HG02642 (cell line): ENCODE results near the gene UTS2R.
"Not testable (repeated sequence)": the region's sequence is repeated elsewhere in the genome, so short reads cannot be mapped to it uniquely, and the experiment has no call there.

Experiments
- ATAC-seq: cut with Tn5 transposase; IDR thresholded peaks from one replicate; pipeline ENCODE4 v1.9.1; 2021; ENCODE audit warnings: mild to moderate bottlenecking; ENCODE audit not compliant: unreplicated experiment, poor library complexity

Gene UTS2R

GRCh38 chr17:82351254-82351712, 20.3 kb upstream of the UTS2R start:
- ATAC-seq = peak; percentile 44

DNA sequence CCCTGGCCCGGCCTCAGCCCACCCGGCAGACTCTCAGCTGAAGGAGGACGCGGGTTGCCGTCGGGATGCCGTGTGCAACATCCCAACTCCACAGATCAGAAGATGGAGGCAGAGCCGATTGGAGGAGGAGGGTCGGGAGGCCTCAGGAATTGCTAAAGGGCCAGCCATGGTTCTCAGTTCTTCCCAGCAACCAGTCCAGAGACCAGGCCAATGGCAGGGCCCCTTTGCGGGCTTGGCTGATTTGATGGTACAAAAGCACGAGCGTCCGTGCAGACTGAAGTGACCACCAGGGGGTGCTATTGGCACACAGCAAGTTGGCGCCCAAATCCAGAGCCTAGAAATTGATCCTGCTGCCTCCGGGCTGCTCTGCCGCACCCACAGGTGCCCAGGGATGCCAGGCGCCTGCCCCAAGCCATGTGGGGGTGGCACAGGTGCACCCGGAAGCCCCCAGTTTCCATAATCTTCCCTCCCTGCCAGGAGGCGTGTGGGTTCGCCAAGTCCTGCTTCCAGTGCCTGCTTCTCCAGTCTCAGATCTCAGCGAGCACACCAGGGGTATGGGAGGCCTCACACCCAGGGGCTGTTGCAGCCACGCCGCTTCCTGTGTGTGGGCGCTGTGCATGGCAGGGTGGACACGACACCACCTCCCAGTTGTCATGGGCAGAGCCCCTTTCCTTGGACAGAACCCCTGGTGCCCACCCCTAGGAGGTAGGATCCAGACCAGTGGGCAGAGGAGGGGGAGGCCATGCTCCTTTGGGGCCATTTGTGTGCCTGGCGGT, 19.7 kb upstream of the UTS2R start:
- ATAC-seq = peak; percentile 61

- ATAC-seq = no peak
Measured at GRCh38 chr17:82353484-82353883, 18.1 kb upstream of the UTS2R start.

DNA sequence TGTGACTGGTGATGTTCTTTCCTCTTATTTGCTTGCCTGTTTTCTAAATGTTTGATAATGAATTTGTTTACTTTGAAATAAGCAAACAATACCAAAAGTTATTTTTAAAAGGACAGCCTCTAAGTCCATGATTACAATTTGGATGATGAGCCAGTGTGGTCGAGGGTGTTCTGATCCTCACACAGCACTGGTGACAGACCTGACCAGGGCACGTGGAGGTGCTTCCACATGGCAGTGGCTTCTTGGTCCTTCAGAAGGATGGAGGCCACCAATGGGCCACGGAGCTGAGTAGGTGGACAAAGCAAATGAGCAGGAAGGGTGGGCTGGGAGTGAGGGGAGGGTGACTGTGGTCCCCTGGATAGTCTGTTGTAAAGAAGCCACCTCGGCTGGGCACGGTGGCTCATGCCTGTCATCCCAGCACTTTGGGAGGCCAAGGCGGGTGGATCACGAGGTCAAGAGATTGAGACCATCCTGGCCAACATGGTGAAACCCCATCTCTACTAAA, 16.7 kb upstream of the UTS2R start:
- no peak for ATAC-seq

DNA sequence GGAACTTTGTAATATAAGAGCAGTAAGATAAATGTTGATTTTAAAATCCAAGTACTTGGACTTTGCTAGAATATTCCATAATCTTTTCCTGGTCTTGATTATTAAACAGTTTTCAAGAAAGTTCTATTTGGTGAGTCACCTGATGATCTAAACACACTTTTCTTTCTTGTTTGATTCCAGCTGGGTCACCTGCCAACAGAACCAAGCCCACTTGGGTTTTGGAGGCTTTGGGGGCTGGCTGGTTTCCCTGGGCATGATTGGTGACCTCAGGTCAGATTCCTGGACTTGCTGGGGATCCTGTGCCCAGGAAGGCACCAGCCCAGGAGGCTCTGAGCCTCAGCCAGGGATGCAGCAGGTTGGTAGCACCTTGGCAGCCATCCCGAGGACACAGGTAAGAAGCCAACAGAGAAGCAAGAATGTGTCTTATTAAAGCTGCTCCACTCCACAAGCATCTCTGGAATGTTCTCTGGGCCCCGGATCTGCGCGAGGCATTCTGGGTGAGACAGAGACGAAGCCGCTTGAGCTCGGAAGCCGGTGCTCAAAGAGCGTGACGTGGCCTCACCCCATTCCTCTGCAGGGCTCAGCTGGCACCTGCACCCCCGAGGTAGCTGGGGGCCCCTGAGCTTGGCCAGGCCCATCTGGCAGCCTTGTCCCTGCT, 15.7 kb upstream of the UTS2R start:
- ATAC-seq = no peak

DNA sequence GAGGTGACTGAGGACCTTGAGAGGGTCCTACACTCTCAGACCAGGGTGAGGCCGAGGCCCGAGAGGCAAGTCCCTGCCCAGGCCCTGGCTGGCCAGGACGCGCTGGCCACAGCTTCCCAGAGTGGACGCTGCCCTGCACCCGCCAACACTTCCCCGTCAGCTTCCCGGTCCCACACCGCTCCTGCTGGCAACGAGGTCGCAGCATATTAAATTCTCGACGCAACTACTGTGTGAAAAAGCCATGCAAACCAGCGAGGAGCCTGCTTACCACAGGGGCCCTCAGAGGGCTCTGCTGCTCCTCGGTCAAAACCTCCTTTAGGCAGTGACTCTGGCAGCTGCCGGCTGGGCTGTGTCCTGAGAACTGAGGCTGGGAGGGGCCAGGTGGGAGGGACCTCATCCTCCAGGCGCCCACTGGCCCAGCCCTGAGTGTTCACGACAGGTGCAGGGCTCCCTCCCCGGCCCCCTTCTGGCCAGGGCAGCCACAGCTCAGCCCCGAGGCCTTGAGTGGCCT, 14.7 kb upstream of the UTS2R start:
- ATAC-seq = no peak

GRCh38 chr17:82357394-82357793, 14.2 kb upstream of the UTS2R start:
- ATAC-seq = no peak

- ATAC-seq = no peak
Measured at GRCh38 chr17:82358465-82359350, 12.9 kb upstream of the UTS2R start, which contains the start of gene TEX19. TSS of gene TEX19 (plus strand) at chr17:82359247. CDS start at chr17:82362151, 2,904 bp downstream.

DNA sequence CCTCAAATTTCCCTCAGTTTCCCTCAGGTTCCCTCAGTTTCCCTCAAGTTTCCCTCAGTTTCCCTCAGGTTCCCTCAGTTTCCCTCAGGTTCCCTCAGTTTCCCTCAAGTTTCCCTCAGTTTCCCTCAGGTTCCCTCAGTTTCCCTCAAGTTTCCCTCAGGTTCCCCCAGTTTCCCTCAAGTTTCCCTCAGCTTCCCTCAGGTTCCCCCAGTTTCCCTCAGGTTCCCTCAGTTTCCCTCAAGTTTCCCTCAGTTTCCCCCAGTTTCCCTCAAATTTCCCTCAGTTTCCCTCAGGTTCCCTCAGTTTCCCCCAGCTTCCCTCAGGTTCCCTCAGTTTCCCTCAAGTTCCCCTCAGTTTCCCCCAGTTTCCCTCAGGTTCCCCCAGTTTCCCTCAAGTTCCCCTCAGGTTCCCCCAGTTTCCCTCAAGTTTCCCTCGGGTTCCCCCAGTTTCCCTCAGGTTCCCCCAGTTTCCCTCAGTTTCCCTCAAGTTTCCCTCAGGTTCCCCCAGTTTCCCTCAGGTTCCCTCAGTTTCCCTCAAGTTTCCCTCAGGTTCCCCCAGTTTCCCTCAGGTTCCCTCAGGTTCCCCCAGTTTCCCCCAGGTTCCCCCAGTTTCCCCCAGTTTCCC, 12.0 kb upstream of the UTS2R start:
- ATAC-seq = not testable (repeated sequence)

DNA sequence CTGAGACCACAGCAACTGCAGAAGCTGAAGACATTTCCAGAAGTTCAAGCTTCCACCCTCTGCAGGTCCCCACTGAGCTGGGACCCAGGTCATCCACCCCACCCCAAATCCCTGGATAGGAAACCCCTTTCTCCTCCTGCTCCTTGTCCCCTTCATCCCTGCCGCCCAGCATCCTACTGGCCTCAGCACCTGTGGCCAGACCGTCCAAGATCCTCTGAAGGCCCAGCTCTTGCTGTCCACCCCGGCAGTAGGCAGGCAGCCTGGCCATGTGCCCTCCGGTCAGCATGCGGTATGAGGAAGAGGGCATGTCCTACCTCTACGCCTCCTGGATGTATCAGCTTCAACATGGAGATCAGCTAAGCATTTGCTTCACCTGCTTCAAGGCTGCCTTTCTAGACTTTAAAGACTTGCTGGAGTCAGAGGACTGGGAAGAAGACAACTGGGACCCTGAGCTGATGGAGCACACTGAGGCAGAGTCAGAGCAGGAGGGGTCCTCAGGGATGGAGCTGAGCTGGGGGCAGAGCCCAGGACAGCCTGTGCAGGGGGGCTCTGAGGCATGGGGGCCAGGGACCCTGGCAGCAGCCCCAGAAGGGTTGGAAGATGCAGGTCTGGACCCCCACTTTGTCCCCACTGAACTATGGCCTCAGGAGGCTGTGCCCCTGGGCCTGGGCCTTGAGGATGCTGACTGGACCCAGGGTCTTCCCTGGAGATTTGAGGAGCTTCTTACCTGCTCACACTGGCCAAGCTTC, 9.5 kb upstream of the UTS2R start:
- ATAC-seq = no peak

DNA sequence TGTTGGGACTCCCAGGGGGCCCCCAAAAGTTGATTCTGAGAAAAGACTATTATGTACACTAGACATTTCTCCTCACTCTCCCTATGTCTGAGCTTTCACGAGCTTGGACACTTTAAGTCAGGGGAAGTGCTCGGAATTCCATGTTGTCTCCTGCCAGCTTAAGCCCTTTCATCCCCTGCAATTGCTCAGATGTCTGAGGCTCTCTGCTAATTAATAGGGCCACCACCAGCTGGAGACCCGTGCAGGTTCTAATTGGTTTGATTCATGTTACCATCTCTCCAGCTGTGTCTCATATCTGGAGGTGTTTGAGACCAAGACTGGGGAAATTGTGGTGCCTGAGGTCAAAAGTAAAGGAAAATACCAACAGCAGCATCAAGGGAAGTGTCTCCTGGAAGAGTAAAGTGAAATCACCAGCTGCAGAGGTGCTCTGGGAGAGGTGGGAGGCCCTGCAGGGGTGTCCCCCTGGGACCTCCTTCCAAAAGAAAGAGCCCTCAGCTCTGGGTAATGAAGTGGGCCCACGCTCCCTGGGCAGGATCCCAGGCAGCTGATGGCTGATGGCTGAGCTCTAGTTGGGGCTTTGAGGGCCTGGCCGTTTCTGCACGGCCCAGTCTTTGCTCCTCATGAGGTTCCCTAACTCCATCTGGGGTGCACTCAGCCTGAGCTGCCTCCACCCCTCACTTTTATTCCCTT, 5.8 kb upstream of the UTS2R start:
- ATAC-seq = no peak

DNA sequence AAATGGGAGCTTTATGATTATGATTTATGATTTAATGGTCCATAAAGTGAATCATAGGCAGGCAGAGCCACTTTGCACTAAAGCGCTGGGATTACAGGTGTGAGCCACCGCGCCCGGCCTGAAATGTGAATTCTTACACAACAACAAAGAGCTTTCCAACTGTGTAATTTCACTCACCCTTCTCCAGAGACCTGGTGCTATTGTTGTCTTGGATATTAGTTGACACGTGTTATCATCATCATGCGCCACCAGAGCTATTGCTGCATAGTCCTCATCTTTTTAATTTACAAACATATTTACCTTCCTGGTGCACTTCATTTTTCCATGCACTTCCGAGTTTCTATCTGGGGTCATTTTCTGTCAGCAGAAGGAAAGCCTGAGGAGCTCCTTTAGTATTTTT, 4.8 kb upstream of the UTS2R start:
- ATAC-seq = no peak

- no peak for ATAC-seq
Measured at GRCh38 chr17:82367724-82368524, 3.6 kb upstream of the UTS2R start.

DNA sequence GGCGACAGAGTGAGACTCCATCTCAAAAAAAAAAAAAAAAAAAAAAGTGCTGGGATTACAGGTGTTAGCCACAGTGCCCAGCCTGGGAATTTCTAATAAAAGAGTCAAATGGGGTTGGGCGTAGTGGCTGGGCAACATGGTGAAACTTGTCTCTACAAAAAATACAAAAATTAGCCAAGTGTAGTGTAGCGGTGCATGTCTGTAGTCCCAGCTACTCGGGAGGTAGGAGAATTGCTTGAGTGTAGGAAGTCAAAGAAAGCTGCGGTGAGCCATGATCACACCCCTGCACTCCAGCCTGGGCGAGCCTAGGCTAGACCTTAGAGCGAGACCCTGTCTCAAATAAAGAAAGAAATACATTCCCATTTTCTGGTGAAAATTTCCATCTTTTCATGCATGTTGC, 2.4 kb upstream of the UTS2R start:
- ATAC-seq = no peak

DNA sequence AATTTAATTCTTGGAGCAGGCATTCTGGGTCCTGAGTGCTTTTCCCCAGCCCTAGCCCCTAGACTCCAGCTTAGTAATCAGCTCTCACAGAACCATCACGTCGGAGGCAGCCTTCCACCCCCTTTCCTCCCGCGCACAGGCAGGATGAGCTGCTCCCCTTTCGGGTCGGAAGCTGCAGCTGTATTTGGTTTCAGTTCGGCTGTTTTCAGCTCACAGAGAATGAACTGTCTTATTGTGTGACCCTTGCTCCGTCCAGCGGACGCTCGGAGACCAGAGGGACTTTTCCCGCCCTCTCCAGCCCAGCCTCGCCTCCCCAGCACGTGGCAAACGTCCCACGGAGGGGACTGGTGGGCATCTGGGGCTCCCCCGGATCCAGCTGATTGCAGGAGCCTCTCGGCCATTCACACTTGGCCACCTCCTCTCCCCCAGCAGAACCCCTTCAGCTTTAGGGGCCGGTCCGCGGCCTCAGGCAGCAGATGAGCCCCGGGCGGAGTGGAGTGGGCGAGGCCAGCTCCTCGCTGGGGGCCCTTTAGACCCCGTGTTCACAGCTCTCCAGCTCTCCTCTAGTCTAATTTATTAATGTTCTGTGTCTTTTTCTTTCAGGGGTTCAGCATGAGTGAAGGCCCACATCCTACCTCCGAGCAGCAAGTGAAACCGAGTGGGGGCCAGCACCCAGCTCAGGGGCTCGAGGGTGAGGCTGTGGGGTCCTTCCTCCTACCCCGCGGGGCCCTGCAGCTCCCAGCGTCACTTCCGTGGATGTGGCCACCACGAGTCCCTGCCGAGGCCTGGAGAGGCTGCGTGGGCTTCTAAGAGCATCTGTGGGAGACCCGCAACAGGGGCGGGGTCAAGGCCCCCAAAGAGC, 863 bp upstream of the UTS2R start:
- ATAC-seq = no peak

DNA sequence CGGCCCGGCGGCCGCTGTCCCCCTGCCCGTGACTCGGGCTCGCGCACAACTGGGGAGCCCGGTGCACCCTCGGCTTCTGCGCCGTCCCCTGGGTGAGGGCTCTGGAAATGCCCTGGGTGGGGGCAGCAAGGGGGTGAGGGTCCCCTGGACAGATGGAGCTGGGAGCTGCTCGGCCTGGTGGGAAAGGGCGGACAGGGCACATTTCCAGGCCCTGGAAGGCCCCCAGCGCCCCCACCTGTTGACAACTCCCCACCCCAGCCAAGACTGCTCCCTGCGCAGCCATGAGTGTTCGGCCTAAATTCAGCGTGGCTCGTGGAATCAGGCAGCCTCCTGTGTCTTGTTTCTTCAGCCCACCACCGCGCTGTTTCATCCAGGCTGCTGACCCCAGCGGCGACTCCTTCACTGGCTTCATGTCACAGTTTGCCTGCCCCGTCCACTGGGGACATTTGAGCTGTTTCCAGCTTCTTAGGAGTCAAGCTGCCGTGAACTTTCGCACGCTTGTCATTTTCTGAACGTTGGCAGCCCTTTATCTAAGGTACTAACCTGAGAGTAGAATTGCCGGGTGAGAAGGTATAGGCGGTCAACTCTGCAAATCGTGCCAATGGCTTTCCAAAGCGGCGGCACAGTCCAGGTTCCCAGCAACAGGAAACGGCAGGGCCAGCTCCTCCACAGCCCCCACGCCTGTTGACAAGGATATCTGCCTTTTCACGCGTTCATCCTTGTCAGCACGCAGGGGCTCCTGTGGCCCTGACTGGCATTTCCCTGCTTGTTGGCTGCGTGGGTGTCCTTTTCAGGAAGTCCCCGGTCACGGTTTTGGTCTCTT, 895 bp downstream of the UTS2R start:
- no peak for ATAC-seq
